Measurements from ENCODE around the gene DR1. TPM values are rescaled to one million over a fixed set of nuclear protein-coding genes. Genes with fewer than 3 reads are reported as not detected.

DR1 gene
- total and polyA plus RNA-seq, 2 of the 4 experiments (the other 2 are of a cell fraction): 27.1 to 39.4 TPM

DNA sequence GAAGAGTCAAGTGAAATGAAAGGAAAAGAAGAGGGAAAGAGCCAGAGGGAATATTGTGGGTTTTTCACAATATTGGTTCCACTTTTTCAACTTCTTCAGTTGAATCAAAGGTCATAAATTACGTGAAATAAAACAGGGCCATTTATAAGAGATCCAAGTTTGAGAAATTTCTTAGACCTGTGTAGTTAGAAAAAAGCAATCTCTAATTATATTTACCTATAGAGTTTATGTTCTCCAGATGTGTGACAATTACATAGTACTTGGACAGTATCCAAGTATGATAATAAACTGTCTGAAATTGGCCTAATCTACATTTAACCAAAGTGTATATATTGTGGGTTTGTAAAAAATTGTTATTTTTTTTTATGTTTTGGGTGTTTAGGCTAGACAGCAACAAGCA is 14.4 kb downstream of the DR1 start:
- intact Hi-C loops (cut with micrococcal nuclease): no loop called here
- TF ChIP-seq, protein P1, sequence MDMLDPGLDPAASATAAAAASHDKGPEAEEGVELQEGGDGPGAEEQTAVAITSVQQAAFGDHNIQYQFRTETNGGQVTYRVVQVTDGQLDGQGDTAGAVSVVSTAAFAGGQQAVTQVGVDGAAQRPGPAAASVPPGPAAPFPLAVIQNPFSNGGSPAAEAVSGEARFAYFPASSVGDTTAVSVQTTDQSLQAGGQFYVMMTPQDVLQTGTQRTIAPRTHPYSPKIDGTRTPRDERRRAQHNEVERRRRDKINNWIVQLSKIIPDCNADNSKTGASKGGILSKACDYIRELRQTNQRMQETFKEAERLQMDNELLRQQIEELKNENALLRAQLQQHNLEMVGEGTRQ (IDR thresholded peaks at IDR 0.05; ENCODE audit: low read depth, low read length): no peak
- TF ChIP-seq BHLHE40 (IDR thresholded peaks at IDR 0.05; ENCODE audit: low read depth, low read length): no peak
- no peak for TF ChIP-seq MXI1 (IDR thresholded peaks at IDR 0.05; ENCODE audit: borderline replicate concordance, low read depth, low read length)
- TF ChIP-seq SMC3 (IDR thresholded peaks at IDR 0.05; ENCODE audit: low read depth, low read length): no peak
- TF ChIP-seq RFX5 (IDR thresholded peaks at IDR 0.05; ENCODE audit: low read depth, low read length): no peak
- TF ChIP-seq, protein P2, sequence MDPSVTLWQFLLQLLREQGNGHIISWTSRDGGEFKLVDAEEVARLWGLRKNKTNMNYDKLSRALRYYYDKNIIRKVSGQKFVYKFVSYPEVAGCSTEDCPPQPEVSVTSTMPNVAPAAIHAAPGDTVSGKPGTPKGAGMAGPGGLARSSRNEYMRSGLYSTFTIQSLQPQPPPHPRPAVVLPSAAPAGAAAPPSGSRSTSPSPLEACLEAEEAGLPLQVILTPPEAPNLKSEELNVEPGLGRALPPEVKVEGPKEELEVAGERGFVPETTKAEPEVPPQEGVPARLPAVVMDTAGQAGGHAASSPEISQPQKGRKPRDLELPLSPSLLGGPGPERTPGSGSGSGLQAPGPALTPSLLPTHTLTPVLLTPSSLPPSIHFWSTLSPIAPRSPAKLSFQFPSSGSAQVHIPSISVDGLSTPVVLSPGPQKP (IDR thresholded peaks at IDR 0.05; ENCODE audit: borderline replicate concordance, low read depth, low read length): no peak
- no peak for TF ChIP-seq FOS (IDR thresholded peaks at IDR 0.05; ENCODE audit: low read depth, low read length)
- no peak for TF ChIP-seq POLR2A (IDR thresholded peaks at IDR 0.05; ENCODE audit: low read depth, low read length)
- TF ChIP-seq CEBPB (IDR thresholded peaks at IDR 0.05; ENCODE audit: low read depth, low read length): no peak
- no peak for TF ChIP-seq NFE2L2 (IDR thresholded peaks at IDR 0.05; ENCODE audit: low read depth, low read length)
- H2AK5ac ChIP-seq (ENCODE audit: low read depth, low read length): no peak overlapping the region

More for the DNA sequence above, 14.4 kb downstream of the DR1 start:
- no CpG with 5 or more reads among the region's 1 CpG for WGBS, 2 experiments (ENCODE audit: extremely low coverage in 2 of 2, insufficient read length in 1 of 2)
- Histone ChIP-seq H4K20me1 (ENCODE audit: insufficient read depth, low read length) (peaks cover 11% of the 10 kb centered on the region; the same call in 1 of the 2 replicates), H3K27ac (ENCODE audit: insufficient read depth, low read length) (no peak overlapping the region), H3K4me2 (ENCODE audit: low read depth, low read length) (no peak overlapping the region), H2BK20ac (ENCODE audit: low read depth, low read length) (no peak overlapping the region), H4K91ac (ENCODE audit: insufficient read depth, low read depth, low read length) (no peak overlapping the region), H2AFZ (replicated peaks; ENCODE audit: low read length, poor library complexity) (no peak overlapping the region), H2BK5ac (ENCODE audit: low read depth, low read length, poor library complexity, severe bottlenecking) (no peak overlapping the region), H3K27me3 (ENCODE audit: control insufficient read depth, insufficient read depth, low read length) (no peaks in the 10 kb centered on the region), H3K23ac (ENCODE audit: low read depth, low read length) (no peak overlapping the region), H4K5ac (ENCODE audit: low read depth, low read length) (no peak overlapping the region), H3K9ac (ENCODE audit: low read depth, low read length) (no peak overlapping the region), H3K9me1 (ENCODE audit: insufficient read depth, low read length) (peaks cover 6% of the 10 kb centered on the region), H3K4me1 (ENCODE audit: control insufficient read depth, insufficient read depth, low read length) (no peaks in the 10 kb centered on the region), H4K8ac (ENCODE audit: low read depth in 2 of 2, low read length in 2 of 2) (no peak overlapping the region), H3K9me3 (ENCODE audit: control insufficient read depth, insufficient read depth, low read length) (no peaks in the 10 kb centered on the region), H2BK15ac (ENCODE audit: low read depth, low read length) (no peak overlapping the region), H2BK120ac (ENCODE audit: low read depth, low read length) (no peak overlapping the region), H3K14ac (replicated peaks; ENCODE audit: low read depth, low read length) (no peak overlapping the region), H3K4ac (ENCODE audit: low read depth, low read length) (no peak overlapping the region), H3K56ac (ENCODE audit: extremely low read depth, insufficient read depth, low read length) (no peak overlapping the region), H3K36me3 (ENCODE audit: control insufficient read depth, insufficient read depth, low read length) (peaks cover 16% of the 10 kb centered on the region), H3K4me3 (ENCODE audit: insufficient read depth, low read depth, low read length) (no peak overlapping the region), H2AK9ac (replicated peaks; ENCODE audit: low read depth, low read length, poor library complexity) (no peak overlapping the region), H3K18ac (ENCODE audit: low read depth, low read length) (no peak overlapping the region), H3K79me1 (ENCODE audit: low read depth in 1 of 2, low read length in 2 of 2) (peaks cover 29 to 42% of the 10 kb centered on the region in 2 experiments)
- CTCF ChIA-PET: interaction anchor here (1.0 to 1.2 kb wide), 2 partner anchors 9 to 55 kb away, joined by 3 read pairs; no protein-coding TSS in a partner anchor
- dilution Hi-C loops (cut with HindIII; ENCODE audit: low sequenced_read_pairs, unreplicated experiment): no loop called here
- in situ Hi-C loops (cut with MboI; ENCODE audit: low sequenced_read_pairs): no loop called here
- POLR2A ChIA-PET (ENCODE audit: unreplicated experiment): no interaction called here
- BruUV-seq (replicated peaks): no TSS peak
- no peak for ATAC-seq (ENCODE audit: low read depth)
- DNase-seq: no peak
